Activated T-cell treated with anti-CD3 and anti-CD28 coated beads, Interleukin-2, amount 50 U/mL, for 1 hour (primary cell): Measurements from ENCODE around the gene ACTA1.
"Not testable (repeated sequence)": the region's sequence is repeated elsewhere in the genome, so short reads cannot be mapped to it uniquely, and the experiment has no call there.

ENCODE experiments used
- DNase-seq: peaks from one replicate; pipeline ENCODE4 v3.0.0-alpha.2; 2020

Gene ACTA1

DNA sequence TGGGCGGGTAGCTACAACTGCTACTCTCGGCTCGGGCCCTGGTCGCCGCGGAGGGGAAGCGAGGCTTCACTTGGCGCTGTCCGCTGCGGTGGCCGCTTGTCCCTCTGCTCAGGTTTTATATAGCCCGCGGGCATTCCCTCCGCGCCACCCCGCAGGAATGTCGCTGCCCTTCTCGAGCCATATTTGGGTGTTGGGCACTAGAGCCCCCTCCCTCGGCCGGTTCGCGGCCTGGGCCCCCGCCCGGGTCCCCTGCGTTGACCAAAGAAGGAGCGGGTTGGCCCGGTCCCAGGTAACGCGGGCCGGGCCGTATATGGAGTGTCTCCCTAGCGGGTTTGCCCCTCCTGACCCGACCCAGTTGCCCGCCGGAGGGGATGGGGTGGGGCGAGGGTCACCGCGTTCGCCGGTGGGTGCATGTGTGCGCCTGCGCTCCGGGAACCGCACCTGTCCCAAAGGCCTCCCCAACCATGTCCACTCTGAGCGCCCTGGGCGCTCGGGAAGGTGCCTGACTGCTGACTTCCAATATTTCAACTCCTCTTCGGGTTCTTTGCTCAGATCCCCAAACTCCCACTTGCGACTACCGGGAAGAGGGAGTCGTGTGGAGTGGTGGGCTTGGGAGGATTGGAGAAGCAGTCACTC lies at the start of gene ACTA1:
TSS of gene ACTA1 (minus strand) at position 90 of the 636 bp plus-strand sequence. CDS start 979 bp downstream, outside the sequence.
- DNase-seq = no peak

DNA sequence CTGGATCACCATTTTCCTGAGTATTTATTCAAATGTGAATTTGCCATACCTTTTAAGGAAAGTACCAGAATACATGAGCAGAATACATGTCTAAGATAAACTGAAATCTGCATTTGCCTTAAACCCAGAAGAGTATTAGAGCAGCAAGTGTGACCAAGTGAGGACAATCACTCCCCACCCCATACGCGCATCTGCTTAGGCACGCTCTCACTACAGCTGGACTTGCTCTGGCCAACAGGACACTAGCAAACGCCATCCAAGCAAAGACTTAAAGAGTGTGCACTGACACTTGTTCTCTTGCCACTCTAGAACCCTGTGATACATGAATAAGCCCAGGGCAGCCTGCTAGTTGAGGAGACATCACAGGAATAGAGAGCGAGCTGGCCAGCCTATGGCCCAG lies 48.6 kb upstream of the ACTA1 start:
- DNase-seq = no peak

DNA sequence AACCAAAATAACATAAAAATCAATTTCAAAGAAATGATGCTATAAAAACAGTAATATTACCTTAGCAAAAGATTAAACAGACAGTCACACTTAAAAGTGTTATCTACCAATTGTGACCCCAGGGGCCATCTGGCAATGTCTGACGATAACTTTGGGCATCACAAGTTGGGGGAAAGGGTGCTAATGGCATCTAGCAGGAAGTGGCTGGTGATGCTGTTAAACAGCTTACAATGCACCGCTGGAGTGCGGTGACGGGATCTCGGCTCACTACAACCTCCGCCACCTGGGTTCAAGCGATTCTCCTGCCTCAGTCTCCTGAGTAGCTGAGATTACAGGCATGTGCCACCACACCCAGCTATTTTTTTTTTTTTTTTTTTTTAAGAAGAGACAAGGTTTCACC lies 46.6 kb upstream of the ACTA1 start:
- no peak for DNase-seq

DNA sequence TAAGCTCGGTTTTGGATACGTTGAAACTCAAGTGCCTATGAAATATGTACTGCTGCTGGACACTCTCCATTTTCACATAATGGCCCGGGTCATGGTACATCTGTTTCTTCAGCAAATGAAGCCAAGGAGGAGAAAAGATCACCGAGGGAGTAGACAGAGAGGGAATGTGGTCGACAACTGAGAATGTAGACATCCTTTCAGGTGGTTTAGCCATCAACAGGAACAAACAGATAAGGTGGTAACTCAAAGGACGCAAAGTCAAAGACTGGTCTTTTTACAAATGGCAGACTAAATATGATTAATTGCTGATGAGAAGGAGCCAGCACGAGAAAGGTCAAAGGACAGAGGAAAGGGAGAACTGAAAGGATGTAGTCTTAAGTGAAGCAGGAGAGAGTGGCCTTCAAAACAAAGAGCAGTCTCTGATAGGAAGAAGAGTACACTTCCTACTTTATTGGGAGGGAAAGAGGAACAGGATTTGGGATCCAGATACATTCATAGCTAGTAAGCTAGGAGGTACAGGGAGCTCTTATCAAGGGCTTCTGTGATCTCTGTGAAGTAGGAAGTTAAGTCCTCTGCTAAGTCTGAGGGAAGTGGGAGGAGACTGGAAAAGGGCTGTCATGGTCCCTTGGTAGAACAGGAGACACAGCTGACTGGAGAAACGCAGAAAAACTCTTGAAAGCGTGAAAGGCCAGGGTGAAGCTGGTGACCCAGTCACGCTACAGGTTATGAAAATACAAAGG lies 45.9 kb upstream of the ACTA1 start:
- no peak for DNase-seq

DNA sequence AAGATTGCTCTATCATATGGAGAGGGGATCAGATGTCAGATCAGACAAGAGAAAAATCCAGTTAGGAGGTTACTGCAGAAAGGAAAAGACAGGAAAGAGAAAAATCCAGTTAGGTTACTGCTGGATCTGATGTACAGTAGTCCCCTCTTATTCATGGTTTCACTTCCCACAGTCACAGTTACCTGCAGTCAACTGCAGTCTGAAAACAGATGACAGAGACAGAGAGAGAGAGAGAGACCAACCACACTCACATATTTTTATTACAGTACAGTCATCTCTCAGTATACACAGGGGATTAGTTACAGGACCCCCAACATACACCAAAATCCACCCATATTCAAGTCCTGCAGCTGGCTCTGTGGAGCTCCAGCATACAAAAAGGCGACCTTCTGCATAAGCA lies 45.0 kb upstream of the ACTA1 start:
- DNase-seq = no peak

DNA sequence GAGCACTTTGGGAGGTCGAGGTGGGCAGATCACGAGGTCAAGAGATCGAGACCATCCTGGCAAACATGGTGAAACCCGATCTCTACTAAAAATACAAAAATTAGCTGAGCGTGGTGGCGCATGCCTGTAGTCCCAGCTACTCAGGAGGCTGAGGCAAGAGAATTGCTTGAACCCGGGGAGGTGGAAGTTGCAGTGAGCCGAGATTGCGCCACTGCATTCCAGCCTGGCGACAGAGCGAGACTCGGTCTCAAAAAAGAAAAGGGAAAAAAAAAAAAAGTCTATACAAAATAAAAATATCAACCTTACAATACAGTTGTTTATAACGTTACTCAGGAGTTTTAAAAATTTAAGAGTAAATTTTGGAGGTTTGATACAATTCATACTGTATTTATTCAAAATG lies 42.0 kb upstream of the ACTA1 start:
- not testable (repeated sequence) for DNase-seq

DNA sequence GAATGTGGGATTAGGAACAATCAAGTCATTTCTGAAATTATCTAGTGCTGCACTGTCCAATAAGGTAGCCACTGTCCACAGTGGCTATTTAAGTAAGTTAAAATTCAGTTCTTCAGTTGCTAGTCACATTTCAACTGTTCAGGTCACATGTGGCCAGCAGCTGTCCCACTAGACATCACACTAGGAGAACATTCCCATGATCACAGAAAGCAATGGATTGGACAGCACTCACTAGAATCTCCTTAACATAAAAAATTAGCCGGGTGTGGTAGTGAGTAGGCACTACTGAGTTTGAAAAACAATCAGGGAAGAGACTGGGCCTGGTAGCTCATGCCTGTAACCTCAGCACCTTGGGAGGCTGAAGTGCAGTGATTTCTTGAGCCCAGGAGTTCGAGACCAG lies 40.6 kb upstream of the ACTA1 start:
- DNase-seq = no peak

DNA sequence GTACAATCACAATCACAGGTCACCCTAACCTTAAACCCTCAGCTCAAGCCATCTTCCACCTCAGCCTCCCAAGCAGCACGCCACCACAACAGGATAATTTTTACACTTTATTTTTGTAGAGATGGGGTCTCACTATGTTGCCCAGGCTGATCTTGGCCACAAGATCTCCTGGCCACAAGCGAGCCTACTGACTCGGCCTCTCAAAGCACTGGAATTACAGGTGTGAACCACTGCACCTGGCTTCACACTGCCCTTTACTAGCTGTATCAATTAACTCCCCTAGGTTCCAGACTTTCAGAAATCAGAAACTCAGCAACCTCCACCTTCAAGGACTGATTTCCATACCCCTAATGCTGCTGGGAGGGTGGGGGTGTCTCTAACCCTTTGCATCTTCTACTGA lies 37.3 kb upstream of the ACTA1 start:
- no peak for DNase-seq

DNA sequence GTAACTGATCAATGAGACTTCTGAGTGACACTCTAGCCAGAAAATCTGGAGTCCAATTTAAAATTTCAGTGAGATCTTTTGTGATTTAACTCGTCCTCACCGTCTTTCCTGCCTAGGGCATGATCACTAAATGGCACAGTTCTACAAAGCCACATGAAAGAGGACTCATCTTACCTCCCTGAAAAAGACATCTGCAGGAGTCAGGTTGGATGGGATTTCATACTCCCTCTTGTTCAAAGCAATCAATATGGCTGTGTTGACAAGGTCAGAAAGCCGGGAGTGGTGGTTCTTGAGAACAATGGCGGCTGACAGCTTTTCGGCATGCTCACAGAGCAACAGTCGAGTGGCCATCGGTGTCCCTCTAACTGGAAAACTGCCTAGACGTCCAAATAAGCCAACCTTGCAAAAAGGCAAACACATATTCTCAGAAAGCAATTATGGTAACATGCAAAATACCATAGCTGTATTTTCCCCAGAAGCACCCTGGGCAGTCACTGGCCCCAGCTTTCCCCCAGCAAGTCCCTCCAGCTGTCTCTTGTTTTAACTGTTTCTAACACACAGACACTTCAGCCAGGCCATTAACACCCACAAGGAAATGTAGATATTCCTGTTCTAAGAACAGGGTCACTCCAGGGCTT lies 36.6 kb upstream of the ACTA1 start:
- no peak for DNase-seq

DNA sequence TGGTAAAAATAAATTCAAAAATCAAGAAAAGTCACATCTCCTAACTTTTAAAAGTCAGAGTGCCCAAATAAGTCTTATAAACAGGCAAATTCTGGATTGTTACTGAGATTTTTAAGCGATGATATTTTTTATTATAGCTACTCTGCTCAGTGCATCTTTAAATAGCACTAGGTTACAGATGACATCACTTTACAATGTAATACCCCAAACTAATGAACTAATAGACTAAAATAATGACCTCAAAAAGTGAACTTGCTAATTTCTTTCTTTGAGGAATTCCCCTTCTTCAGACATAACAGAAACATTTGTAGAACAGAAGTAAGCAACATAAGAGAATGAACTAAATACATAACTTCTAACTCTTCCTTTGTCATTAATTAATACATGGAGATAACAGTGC lies 33.0 kb upstream of the ACTA1 start:
- no peak for DNase-seq

DNA sequence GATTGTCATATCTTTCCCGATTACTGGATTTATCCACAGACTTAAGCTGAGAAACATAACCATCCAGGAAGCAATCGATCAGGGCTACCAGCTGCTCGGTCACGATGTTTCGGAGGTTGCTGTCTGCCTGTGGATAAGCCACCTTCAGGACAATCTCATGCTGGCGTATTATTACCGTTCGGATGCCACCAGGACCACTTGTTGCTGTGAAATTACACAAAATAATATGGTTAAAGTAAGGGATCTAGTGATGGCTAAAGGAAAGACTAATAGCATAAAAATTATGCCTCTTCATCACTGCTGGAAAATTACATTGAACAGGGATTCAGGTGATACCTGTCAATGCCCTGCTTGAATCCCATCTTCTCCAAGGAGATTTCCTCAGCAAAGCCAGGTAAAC lies 30.8 kb upstream of the ACTA1 start:
- no peak for DNase-seq

DNA sequence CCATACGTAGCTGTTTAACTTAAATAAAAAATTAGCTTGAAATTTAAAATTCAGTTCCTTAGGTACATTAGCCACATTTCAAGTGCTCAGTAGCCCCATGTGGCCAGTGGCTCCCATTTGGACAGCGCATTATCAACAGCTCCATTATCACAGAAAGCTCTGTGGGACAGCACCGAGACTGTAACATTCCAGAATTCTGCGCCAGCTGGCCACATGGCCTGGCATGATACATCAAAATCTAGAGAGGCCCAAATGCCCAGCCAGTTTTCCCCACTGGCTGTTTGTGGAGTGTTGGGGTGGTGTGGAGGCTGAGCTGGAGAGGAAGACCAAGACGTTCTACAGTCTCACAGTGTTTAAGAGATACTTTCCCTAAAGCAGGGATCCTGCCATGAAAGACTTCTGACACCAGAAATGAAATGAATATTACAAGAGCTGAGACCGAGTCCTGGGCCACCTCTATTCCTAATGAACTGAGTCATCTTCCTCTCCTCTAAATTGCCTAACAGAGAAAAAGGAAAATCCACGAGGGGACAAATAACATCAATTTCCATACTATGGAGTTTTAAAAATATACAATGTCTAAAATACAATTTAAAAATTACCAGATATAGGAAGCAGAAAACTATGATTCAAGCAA lies 27.3 kb upstream of the ACTA1 start:
- DNase-seq = no peak

DNA sequence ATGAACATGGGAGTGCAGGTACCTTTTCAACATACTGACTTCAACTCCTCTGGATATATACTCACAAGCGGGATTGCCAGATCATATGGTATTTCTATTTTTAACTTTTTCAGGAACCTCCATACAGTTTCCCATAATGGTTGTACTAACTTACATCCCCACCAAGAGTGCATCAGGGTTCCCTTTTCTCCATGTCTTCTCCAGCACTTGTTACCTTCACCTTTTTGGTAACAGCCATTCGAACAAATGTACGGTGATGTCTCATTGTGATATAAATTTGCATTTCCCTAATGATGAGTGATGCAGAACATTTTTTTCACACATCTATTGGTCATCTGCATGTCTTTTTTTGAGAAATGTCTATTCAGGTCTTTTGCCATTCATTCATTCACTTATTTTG lies 25.9 kb upstream of the ACTA1 start:
- no peak for DNase-seq

DNA sequence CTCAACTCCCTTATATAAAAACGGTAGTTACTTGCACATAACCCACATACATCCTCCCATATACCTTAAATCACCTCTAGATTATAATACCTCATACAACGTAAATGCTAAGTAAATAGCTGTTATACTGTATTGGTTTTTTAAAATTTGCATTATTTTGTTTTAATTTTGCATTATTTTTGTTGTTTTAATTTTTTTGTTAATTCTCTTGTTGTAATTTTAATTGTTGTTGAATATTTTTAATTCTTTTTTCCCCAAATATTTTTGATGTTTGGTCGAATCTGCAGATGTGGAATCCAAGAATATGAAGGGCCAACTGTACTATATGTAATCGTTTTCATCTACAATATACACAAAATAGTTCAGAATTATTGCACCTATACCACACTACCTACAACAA lies 23.5 kb upstream of the ACTA1 start:
- no peak for DNase-seq

DNA sequence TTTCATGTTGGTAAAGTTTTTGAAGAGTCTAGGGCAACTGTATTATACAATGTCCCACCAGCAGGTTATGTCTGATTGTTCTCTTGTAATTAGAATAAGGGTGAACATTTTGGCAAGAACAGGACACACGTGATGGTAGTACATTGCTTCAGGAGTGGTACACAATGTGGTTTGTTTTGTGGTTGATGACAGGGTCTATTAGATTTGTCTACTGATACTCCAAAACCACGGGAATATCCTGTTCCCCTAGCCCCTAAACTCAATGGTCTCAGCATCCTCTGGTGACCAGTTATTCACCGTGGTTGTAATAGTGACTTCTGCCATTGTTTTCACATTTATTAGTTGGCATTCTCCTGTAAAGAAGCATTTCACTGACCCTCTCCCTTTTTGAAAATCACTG lies 22.1 kb upstream of the ACTA1 start:
- no peak for DNase-seq

DNA sequence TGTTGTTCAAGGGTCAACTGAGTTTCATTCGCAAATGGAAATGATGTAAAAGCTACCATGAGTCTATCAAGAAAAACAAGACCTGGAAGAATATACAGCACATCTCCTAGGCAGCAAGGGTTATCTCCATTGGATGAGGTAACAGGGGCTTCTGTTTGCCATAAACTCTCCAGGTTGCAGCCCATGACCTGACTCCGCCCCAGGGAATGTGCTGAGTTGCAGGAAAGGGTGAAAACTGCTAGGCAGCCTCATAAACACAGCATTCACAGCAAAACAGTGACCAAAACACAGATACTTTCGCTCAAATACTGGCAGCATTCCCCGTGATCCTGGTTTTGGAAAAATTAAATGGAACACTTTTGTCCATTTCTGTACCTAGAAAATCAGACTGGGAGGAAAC lies 20.2 kb upstream of the ACTA1 start:
- no peak for DNase-seq

DNA sequence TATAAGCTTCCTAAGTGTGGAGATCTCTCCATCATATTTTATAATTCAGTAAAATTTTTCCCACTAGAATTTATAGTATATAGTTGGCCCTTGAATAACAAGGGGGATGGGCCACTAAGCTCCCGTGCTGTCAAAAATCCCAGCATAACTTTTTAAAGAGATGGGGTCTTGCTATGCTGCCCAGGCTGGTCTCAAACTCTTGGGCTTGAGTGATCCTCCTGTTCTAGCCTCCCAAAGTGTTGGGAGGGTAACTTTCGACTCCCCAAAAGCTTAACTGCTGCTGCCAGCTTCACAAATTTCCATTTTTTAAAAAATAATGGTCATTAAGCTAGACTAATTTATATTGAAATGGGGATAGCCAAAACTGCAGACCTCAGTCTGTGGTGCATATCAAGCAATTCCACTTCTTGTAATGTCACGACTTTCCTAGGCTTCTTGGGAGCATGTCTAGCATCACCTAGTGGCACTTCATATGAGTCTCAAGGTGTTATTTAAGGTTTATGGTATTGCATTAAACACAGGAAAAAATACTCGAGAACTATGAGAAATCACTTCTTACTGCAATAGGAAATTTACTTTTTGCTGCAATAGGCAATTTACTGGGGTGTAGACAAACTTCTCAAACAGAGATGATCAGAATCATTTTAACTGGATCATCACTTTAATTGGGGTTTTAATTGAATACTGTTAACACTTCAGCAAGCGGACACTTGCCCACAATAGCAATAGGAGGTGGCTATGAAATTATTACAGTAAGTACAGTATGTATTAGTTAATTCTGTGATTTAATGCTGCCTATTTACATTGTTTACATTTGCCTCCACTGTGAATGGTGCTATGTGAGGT lies 19.3 kb upstream of the ACTA1 start:
- DNase-seq = no peak

DNA sequence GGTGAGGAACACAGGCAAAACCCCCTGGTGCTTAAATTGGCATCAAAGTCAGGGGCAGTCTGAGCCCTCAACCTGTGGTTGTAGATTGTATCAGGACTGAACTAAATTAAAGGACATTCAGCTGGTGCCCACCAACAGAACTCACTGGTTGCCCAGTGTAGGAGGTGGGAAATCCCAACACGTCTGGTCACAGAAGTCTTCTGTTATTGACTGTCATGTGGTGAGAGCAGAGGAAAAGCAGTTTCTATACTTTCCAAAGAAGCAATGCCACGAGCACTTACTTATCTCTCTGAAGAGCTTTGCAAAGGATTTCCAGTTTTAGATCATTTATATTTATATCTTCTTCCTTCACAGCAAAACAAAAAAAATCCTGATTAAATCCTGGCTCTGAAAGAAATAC lies 15.0 kb upstream of the ACTA1 start:
- no peak for DNase-seq

DNA sequence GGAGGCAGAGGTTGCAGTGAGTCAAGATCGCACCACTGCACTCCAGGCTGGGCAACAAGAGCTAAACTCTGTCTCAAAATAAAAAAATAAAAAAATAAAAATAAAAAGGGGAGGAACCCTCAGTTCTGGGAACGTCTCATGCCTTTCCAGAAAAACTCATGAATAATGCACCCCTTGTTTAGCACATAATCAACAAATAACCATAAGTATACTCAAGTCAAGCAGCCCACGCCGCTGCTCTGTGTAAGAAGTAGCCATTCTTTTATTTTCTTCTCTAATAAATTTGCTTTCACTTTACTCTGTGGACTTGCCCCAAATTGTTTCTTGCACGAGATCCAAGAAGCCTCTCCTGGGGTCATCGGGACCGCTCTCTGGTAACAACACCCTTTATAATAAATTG lies 14.5 kb upstream of the ACTA1 start:
- no peak for DNase-seq

DNA sequence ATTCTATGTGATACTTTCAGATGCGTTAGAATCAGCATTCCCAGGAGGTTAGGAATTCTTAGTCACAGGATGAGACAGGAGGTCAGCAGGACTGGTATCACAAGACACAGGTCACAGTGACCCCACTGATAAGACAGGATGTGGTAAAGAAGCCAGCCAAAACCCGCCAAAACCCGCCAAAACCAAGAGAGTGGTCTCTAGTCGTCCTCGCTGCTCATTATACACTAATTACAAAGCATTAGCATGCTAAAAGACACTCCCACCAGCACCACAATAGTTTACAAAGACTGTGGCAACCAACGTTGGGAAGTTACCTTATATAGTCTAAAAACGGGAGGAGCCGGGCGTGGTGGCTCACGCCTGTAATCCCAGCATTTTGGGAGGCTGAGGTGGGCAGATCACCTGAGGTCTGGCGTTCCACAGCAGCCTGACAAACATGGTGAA lies 13.9 kb upstream of the ACTA1 start:
- DNase-seq = no peak

DNA sequence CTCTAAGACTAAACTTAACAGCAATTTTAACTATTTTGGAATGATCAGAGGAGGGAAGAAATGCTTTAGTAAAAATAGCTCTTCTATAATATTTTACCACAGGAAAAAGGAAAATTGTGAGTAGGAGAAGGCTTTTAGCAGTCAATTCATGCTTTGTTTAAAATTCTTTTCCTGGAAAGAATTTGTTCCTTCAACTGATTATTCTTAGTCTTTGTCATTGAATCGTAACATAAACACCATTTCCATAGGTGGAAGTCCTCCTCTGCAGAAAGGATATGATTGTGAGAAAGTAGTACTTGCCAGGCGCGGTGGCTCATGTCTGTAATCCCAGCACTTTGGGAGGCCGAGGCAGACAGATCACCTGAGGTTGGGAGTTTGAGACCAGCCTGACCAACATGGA lies 11.9 kb upstream of the ACTA1 start:
- DNase-seq = no peak

DNA sequence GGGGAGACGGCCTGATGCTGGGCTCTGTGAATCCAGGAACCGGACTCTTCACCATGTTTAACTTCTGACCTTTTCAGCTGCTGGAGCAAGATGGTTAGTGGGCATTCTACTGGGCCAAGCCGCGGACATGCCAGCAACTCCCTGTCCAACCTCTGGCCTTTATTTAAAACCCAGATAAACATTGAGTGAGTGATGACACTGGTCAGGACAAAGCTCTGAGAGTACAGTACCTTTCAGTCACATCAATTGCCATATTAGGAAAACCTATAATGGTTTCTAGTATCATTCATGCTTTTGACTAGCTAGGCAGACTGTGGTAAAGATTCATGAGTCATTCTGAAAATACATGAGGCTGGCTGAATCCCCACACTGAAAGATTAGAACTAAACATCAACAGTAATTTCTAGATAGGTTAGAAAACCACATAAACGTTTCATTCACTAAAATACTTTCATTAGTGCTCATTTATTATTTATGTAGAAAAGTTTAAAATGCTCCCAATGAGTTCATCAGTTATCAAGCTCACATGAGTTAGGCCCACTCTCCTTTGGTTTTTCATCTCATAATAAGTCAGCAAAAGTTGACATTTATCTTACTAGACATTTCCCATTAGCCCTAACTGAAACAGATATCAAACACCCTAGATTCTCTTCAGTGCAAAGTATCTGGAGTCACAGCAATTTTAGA lies 7.1 kb upstream of the ACTA1 start:
- no peak for DNase-seq
